Body of pancreas (tissue), 4 donors: ENCODE measurements around the gene ZNF335.
"Not testable (repeated sequence)": the region's sequence is repeated elsewhere in the genome, so short reads cannot be mapped to it uniquely, and the experiment has no call there.

Experiments
- CTCF ChIP-seq, 7 experiments: fragments of 450-650 bp in 4 of 7; fragments of 200-600 bp in 3 of 7; sonication (generic) in 3 of 7; IDR thresholded peaks; one replicate each; pipeline ENCODE4 v1.5.1; 2016 to 2019; ENCODE audit warnings: antibody characterized with exemption in 7 of 7
- POLR2A ChIP-seq, 3 donors: fragments of 450-650 bp; IDR thresholded peaks; one replicate each; pipeline ENCODE4 v1.6.1; 2016; ENCODE audit warnings: antibody characterized with exemption in 3 of 3, mild to moderate bottlenecking in 2 of 3

GRCh38 chr20:45901332-45901731, 70.7 kb downstream of the ZNF335 start:
- TF ChIP-seq CTCF, POLR2A (IDR thresholded peaks at IDR 0.05): not testable (repeated sequence)
